ENCODE measurements around the gene TMEM178B. TPM values are rescaled to one million over a fixed set of nuclear protein-coding genes. Genes with fewer than 3 reads are reported as not detected.

The TMEM178B gene
- total RNA-seq (2014; rRNA removed; shearing (Covaris generic)), result 0.21 and 0.45 TPM in 2 replicates

GRCh38 chr7:141073641-141074161 lies at the start of gene TMEM178B:
TMEM178B (plus strand) TSS chr7:141074064.

Small RNAs within 50 kb of the gene (small RNA-seq; reads per million reads assigned to genes)
- gene AC006362.1, result not detected
- not detected for gene RNU4-74P

Other genes with a start within 250 kb of the TMEM178B start
- 20.4 and 25.5 TPM in 2 replicates for gene BRAF, start 149.1 kb upstream of the TMEM178B start, total RNA-seq (2014; rRNA removed; shearing (Covaris generic))
- 51.7 and 70.7 TPM in 2 replicates for gene MRPS33, start 59.1 kb upstream of the TMEM178B start, total RNA-seq (2014; rRNA removed; shearing (Covaris generic))